ENCODE data around the gene TMCO4.
"Not testable (repeated sequence)": the region's sequence is repeated elsewhere in the genome, so short reads cannot be mapped to it uniquely, and the experiment has no call there.

The TMCO4 gene

GRCh38 chr1:19799230-19800075 is at the start of gene TMCO4:
TSS of gene TMCO4 (minus strand) at chr1:19799916. CDS start at chr1:19780758, 19,158 bp downstream.
- no peak for DNase-seq (ENCODE audit: low read depth)

GRCh38 chr1:19849307-19849706 is 49.6 kb upstream of the TMCO4 start:
- not testable (repeated sequence) for DNase-seq (ENCODE audit: low read depth); H3K4me3 ChIP-seq (ENCODE audit: low read length)

More at GRCh38 chr1:19799230-19800075, at the start of gene TMCO4:
- H3K4me3 ChIP-seq (ENCODE audit: low read length) = peak within 1 kb of the TSS; percentile 48
- peak; percentile 48 for TF ChIP-seq CTCF (conservative IDR thresholded peaks at IDR 0.05; ENCODE audit: low read depth, low read length)

- H3K4me3 ChIP-seq (ENCODE audit: low read length); DNase-seq (ENCODE audit: low read depth): not testable (repeated sequence)
Observed at GRCh38 chr1:19847334-19847733, 47.6 kb upstream of the TMCO4 start.

GRCh38 chr1:19846338-19846737 is 46.6 kb upstream of the TMCO4 start:
- TF ChIP-seq CTCF (conservative IDR thresholded peaks at IDR 0.05; ENCODE audit: low read depth, low read length) = no peak
- no peak overlapping the region for H3K4me3 ChIP-seq (ENCODE audit: low read length)
- DNase-seq (ENCODE audit: low read depth) = no peak

- H3K4me3 ChIP-seq (ENCODE audit: low read length) = no peak overlapping the region
- DNase-seq (ENCODE audit: low read depth) = no peak
- TF ChIP-seq CTCF (conservative IDR thresholded peaks at IDR 0.05; ENCODE audit: low read depth, low read length) = no peak
Observed at GRCh38 chr1:19845555-19845954, 45.8 kb upstream of the TMCO4 start.

GRCh38 chr1:19844731-19845495 is 45.2 kb upstream of the TMCO4 start:
- no peak for TF ChIP-seq CTCF (conservative IDR thresholded peaks at IDR 0.05; ENCODE audit: low read depth, low read length)
- H3K4me3 ChIP-seq (ENCODE audit: low read length) = no peak overlapping the region
- DNase-seq (ENCODE audit: low read depth) = no peak

GRCh38 chr1:19840228-19840627 is 40.5 kb upstream of the TMCO4 start:
- no peak overlapping the region for H3K4me3 ChIP-seq (ENCODE audit: low read length)
- no peak for DNase-seq (ENCODE audit: low read depth)
- no peak for TF ChIP-seq CTCF (conservative IDR thresholded peaks at IDR 0.05; ENCODE audit: low read depth, low read length)

- H3K4me3 ChIP-seq (ENCODE audit: low read length) = no peak overlapping the region
- DNase-seq (ENCODE audit: low read depth) = no peak
- TF ChIP-seq CTCF (conservative IDR thresholded peaks at IDR 0.05; ENCODE audit: low read depth, low read length) = no peak
Observed at GRCh38 chr1:19837866-19838265, 38.1 kb upstream of the TMCO4 start.
